COLO829 (cell line): ENCODE results near the gene CAPN9.
"Not testable (repeated sequence)": the region's sequence is repeated elsewhere in the genome, so short reads cannot be mapped to it uniquely, and the experiment has no call there.

Experiments used
- DNase-seq: peaks from one replicate; pipeline ENCODE4 v3.0.0; 2012; ENCODE audit warnings: low spot score

The CAPN9 gene

DNA sequence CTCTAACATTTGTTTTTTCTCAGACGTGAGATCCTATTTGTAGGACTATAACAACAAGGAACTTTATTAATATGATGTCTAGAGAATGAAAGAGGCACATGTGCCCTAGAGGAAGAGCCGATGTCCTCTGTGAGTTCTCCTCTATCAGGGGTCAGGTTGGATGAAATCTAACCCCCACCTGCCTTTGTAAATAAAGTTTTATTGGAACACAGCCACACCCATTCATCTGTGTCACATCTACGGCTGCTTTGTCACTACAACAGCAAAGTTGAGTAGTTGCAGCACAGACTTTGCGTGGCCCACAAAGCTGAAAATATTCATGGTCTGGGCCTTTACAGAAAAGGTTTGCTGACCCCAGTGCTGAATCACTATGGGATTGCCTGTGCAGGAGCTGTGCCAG is 571 bp upstream of the CAPN9 start:
- no peak for DNase-seq

DNA sequence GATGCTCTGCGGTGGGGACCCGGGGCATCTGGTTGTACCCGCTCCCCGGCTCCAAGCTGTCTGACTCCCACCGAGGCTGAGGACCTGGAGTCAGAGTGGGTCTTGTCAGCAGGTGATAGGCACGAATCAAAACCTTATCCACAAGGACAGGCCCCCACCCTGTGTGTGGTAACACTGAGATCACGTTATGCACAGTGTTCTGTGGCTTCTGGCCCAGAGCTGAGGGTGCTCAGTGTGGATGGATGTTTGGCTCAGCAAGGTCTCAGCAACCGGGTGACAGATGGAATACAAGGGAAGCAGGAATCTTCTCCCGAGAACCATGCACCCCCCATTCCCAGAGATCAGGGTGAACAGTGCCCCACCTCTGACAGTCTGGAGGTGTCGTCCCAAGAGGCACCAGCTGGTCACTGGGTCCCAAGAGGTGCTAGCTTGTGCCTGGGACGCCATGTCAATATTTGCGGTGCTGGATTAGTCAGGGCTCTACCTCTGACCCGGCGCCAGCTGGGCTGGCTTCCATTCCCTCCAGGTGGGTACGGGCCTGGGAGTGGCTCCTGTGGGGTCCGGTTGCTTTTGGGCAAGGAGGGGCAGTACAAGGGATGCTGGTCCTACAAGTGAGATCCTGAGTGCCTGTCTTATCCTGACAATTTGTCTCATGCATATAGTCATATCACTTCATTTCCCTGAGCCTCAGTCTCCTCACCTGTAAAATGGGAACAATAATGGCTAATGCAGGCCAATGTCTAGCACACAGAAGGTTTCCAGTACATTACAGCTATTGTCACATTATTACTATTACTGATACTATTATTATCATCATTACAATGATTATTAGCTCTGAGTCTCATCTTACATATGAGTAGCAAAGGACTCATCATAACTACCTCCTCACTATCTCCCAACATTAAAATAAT is 957 bp downstream of the CAPN9 start:
- DNase-seq, result no peak

DNA sequence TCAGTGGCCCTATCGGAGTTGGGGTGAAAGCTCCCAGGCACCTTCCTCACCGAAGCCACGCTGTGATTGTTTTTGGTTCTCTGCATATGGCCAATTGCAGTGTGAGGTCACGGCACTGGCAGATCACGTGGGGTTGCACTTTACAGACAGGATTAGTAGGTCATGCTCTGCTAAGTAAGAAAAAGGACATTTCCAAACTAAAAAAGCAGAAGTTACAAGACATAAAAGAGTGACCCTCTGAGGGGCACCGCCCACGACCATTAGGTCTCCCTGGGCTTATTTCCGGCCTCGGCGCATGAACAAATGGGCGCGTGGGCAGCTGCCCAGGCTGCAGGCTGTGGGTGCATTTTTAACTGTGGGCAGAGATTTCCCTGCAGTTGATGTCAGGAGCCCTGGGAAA is 2.0 kb downstream of the CAPN9 start:
- DNase-seq, result peak; percentile 26

DNA sequence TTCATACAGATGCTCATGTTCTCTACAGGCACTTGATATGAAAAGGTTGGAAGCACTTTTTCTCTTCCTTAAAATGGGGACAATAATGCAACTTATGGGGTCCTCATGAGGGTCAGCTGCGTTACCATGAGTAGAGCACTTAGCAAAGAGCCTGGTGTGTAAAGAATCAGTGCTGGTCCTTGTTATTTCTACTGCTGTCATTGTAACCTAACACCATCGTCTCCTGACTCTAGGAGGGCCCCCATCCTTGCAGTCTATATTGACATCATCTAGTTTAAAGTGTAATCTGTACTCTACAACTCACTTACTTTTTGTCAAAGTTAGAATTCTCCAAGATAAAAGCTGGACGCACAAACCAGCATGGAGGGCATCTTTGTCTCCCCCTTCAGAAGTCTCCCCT is 2.4 kb downstream of the CAPN9 start:
- DNase-seq, result no peak

DNA sequence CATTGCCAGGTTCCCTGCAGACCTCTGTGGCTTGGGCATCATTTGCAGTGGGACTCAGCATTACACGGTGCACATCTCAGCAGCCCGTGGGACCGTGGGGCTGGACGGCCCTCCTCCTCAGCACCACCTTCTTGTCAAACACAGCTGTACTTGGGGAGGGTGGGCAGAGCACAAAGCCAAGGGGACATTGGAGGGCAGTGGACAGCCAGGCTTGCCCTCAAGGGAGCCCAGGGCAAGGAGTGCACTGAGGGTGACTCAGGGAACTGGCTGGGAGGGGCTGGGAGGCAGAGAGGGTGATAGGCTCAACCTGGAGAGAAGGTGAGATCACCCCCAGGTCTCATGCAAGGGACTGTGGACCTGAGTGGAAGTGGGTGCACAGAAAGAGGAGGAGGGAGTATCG is 3.4 kb downstream of the CAPN9 start:
- no peak for DNase-seq

DNA sequence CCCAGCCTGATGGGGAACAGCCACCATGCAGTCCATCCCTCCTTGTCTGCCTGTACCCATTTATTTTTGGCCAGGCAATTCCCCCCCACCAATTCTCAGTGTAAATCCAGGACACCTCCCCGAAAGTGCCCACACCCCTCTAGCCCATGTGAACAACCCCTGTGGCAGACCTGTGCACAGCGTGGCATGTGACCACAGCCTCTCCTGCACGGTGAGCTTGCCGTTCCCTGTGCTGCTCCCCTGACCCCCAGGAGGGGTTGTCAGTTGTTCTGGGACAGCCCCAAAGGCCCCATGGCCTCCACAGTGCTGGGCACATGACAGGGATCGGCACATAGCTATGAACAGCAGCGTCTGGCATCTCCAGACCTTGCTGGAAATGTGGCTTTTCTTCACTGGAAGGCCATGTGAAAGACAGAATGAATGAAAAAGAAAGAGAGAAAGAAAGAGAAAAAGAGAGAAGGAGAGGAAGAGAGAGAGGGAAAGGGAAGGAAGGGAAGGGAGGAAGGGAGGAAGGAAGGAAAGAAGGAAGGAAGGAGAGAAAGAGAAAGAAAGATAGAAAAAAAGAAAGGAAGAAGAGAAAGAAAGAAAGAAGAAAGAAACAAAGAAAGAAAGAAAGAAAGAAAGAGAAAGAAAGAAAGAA is 3.9 kb downstream of the CAPN9 start:
- no peak for DNase-seq

DNA sequence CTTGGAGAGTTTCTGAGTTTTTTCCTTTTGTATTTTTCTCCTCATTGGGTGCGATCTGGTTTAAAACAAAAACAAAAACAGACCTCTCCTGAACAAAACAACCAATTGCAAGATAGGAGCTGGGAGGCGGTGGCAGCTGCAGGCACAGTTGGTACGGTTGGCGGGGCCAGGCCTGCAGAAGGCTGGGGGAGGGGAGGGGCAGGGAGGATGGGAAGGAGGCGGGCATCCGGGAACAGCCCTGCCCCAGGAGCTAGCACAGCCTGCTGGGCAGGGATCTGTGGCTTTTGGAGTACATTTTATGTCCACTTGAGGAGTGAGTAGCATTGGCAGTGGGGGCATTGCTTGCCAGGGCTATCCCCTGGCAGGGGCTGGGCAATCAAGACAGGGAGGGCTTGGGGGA is 5.2 kb downstream of the CAPN9 start:
- DNase-seq, result no peak

DNA sequence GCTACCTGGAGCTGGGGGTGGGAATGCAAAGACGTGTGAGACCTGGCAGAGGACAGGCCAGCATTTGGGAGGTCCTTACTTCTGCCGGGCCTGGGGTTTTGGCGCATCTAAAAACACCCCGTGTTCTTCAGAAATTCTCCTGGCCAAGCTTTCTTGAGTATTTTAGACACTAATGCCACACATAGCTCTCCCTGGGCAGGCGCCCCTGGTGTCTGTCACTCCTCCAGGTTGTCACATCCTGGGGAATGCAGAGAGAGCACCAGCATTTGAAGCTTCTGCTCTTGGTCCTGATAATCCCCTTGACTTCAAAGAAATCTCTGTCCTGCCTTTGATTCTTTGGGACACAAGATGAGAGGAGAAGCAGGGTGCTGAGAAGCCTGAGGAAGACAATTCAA is 6.0 kb downstream of the CAPN9 start:
- DNase-seq, result no peak

DNA sequence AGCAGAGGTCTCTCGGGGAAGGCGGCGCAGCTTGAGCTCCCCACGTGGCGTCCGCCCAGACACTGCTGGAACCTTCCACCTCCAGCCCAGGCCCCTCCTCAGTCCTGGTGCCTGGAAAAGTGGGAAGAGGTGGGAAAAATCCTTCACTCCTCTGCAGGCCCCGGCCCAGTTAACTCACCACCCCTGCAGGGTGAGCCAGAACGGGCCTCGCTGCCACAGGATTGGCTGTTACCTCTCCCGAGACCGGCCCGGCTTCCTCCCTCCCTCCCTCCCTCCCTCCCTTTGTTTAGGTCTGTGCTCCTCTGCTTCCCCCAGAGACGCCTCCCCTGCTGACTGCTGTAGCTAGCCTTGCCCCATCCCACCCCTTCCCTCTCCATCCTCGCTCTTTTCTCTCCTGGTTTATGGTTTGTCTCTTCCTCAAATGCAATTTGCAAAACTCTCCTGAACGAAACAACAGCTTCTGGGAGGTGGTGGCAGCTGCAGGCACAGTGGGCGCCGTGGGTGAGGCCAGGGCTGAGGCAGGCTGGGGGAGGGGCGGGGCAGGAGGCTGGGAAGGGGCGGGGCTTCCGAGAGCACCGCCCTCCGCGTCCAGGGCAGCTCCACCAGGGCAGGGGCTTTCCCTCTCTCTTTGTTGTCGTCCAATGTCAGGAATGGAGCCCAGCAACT is 6.5 kb downstream of the CAPN9 start:
- no peak for DNase-seq

DNA sequence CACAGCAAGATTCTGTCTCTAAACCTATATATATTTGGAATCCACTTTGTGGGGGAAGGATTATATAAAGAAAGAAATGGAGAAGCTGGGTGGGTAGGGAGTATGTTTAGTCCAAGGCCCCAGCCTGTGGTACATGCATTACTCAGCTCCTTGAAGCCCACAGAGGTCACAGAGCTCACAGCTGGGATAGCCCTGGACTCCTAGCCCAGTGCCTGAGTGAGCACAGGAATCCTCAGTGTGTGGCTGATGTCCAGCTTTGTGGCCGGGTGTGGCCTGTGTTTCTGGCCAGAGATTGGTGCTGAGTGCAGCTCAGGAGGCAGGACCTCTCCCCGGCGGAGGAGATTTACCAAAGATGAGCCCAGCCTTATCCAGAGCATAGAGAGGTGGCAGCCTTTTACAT is 7.6 kb downstream of the CAPN9 start:
- DNase-seq, result no peak

DNA sequence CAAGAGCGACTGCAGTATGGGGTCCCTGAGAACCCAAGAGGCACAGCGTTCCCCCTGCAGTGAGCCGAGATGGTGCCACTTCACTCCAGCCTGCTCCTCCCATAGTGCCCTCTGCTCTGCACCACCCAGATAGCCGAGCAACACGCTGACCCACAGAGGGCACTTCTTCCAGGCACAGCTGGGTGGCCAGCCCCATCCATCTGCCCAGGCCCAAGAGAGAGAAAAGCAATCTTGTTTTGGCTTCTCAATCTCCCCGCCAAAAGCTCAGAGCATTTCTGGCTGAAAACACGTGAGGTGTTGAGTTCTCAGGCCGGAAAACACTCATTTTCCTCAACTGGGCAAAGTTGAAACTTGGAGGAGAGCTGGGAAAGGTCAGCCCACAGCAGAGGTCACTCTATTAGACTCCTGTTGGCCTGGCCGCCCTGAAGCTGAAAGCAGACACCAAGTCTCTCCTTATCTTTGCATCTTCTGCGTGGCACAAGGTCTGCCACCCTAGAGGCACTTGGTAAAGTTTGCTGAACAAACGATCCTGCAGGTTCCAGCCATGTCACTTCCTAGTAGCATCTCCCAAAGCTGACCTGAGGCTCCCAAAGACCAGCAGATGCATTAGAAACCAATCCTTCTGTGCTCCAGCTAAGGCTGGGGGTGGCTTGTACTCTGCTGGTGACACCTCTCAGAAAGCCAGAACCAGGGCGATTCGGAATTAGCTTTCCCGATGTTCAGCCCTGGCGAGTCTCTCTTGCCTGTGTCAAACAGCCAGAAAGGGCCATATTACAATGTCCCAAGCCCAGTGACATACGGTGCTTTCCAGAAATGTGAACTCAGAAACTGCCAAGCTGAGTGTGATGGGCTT is 10.9 kb downstream of the CAPN9 start:
- DNase-seq, result no peak

DNA sequence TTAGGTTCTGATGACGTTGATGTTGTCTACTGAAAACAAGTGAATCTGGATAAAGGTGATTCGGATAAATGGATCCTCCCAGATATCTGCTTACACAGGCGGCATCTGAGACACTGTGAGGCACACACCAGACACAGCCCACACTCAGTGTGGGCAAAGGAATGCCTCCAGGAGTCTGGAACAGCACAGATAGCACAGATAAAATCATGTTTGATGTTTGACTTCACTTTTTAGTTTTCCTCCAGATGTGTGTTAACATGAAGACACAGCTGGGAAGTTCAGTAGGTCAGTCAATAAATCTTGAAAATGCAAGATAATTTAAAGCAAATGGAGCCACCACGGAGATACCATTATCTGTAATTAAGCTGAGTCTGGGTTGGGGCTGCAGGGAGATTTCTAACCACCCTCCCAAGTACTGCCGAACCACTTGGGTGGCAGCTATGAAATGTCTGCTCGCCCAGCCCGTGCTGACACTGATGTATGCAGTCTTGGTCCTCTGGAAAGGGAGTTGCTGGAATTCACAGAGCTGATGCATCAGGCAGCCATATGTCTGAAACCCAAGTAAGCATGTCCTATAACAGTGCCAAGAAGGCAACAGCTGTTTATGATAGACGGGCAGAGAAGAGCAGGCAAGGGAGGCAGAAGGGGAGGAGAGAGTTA is 11.7 kb downstream of the CAPN9 start:
- DNase-seq, result no peak

DNA sequence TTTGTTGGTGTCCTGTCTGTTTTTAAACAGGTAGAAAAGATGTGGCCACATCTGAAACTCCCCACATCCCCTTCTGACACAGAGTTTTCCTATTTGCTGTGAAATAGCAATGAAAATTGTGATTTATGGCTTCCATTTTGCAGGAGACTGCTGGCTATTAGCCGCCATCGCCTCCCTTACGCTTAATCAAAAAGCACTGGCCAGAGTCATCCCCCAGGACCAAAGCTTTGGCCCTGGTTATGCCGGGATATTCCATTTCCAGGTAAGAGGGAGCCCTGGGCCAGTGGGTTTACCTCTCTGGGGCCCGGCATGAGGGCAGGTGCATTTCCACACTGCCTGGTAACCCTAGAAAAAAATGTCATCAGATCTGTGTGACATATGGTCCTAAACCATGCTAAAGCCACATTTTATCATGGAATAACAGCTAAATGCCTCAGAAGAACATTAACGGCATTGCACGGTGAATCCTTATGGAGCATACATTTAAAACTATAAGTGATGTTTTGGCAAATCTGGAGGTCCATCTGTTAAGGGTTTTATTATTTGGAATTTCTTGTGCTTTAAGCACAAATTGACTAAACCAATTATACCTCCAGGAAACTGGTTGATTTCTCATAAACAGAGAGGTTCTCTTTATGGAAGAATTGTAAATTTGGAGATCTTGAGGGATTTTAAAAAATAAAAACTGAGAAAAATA is 12.3 kb downstream of the CAPN9 start:
- no peak for DNase-seq

DNA sequence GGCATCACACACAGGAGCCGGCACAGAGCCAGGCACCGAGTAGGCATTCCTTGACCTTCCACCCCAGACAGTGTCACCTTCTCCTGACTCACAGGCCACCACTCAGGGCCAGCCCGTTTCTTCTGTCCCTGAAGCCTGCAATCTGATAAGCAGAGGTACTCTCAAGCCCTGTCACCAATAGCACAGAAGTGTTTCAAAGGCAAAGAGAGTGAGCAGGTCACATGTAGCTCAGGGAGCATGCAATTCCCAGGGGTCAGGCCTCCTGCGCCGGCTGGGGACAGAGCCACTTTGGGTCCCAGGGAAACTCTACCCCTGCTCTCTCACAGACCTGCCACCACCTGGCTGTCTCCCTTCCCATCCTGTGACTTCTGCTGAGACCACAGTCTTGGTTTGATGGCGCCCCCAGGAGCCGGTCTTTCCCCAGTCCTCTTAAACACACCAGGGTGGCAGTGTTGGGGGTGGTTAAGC is 13.2 kb downstream of the CAPN9 start:
- no peak for DNase-seq

DNA sequence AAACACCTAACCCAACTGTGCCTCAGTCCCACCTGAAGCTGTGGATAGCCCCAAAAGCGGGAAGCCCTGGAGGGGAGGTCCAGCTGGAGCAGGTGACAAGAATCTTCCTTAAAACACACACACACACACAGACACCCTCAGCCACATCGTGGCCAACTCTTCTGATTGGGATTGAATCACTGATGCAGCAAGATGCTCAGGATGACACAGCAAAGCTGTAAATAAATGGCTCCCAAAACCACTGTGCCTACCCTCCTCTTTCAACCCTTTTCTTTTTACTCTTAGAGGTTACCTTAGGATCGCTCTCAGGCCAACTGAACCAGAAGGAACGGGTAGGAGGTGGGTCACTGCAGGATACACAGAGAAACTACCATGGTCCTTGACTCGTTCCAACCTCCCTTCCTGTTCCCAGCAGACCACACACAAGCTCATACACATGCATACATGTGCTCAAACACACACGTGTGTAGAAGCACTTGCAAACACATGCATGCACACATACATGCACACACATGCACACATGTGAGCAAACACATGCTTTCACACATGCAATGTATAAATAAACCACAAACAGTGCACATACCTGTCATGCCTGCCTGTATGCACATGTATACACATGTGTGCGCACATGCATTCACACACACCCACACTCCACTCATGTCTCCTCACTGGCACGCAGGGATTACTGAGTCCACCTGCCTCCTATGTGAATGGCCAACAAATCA is 14.4 kb downstream of the CAPN9 start:
- DNase-seq, result no peak

DNA sequence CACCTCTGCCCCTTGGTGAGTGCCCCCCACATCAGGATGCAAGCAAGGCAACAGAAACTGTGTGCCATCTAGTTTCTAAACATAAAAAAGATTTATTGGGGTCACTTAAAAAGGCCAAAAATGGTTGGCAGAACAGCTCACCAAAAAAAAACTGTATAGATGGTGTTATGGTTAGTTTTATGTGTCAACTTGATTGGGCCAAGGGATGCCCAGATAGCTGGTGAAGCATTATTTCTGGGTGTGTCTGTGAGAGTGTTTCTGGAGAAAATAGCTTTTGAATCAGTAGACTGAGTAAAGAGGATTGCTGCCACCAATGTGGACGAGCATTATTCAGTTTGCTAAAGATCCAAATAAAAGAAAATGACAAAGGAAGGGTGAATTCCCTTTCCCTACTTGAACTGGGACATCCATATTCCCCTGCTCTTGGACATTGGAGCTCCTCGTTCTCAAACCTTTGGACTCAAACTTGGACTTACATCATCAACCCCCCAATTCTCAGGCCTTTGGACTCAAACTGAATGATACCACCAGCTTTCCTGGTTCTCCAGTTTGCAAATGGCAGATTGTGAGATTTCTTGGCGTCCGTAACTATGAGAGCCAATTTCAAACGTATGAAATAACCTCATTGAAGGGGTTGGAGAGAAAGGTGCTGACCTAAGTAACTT is 16.9 kb downstream of the CAPN9 start:
- DNase-seq, result no peak

DNA sequence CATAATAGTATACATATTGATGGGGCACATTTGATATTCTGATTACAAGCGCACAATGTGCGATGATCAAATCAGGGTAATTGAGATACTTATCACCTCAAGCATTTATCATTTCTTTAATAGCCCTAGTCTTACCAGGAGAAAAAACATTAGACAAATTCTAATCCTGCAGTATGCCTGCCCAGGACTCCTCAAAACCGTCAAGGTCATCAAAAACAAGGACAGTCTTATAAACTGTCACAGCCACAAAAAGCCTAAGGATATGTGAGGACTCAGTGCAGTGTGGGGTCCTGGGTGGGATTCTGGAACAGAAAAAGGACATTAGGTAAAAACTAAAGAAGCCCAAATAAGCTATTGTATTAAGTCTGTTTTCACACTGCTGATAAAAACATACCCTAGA is 19.1 kb downstream of the CAPN9 start:
- DNase-seq, result no peak

DNA sequence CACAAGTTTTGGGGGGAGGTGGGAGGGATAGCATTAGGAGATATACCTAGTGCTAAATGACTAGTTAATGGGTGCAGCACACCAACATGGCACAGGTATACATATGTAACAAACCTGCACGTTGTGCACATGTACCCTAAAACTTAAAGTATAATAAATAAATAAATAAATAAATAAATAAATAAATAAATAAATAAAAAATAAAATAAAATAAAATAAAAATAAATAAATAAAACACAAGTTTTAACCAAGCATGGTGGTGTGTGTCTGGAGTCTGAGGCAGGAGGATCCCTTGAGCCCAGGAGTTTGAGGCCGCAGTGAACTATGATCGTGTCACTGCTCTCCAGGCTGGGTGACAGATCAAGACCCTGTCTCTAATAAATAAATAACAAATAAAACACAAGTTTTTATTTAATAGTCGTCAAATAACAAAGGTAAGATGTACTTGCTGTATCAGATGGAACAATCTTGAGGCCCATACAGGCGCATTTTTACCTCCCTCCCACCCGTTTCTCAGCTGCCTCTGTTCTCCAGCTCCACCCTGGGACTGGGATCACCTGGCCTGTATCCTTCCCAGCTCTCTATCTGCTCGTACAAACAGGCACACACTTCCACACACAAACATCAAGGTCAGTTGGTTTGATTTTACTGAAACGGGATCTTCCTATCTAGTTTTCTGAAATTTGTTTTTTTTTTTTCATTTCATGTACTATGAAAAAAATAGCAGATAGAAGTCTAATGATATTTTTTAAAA is 20.8 kb downstream of the CAPN9 start:
- not testable (repeated sequence) for DNase-seq
